A549 treated with ZK216348 at 1 μM for 4 hours (cell line): ENCODE measurements around the gene EHD4. TPM values are rescaled to one million over a fixed set of nuclear protein-coding genes. Genes with fewer than 3 reads are reported as not detected.

ENCODE experiments used
- total RNA-seq: library from RNA; stranded (reverse); fragments of 200-300 nt; extraction: Qiagen RNA extraction; gene quantifications from 5 replicates; pipeline ENCODE4 v1.2.3, GENCODE V29; 2022; ENCODE audit warnings: low read depth

Gene EHD4
- 9.4 to 12.9 TPM (median 11.9 TPM) in 5 replicates for total RNA-seq

GRCh38 chr15:41972253-41973242 is at the start of gene EHD4:
Gene EHD4, minus strand, starts transcription at chr15:41972557. Its CDS starts 63 bp downstream, at chr15:41972494.

DNA sequence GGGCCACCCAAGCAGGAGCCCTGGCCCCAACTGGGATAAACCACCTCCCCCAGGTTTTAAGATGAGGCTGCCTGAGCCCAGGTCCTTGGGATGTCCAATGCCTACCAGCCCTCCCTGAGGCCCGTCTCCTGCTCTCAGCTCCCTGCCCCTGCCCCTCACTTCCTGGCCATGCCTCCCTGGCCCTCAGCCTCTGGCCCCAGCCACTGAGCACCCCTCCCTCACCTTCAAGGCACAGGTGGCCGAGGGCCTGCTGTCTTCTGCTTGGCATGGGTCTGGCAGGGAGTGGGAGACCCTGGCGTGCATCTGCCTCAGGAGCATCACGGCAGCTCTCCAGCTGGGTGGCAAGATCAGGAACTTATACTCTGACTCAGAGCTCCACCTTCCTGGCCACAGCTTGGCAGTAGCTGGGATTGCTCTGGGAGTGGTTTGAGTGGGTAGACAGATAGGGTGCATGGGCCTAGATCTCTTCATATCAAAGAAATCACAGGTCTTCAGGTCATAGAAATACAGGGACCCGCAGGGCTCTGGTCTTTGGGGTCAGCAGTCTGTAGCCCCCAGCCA is 48.4 kb upstream of the EHD4 start, which contains the start of gene PLA2G4E:
Gene PLA2G4E, minus strand, starts transcription at position 330 of the 561 bp plus-strand sequence. Its CDS starts 12 bp downstream, at position 318.

GRCh38 chr15:41893422-41894250 is 78.7 kb downstream of the EHD4 start, which contains the start of gene SPTBN5:
Gene SPTBN5, minus strand, starts transcription at chr15:41894053. Its CDS starts 556 bp downstream, at chr15:41893497.

Other genes with a start within 250 kb of the EHD4 start
- 2.9 to 5.3 TPM (median 4.3 TPM) in 5 replicates for gene MAPKBP1, start 198.1 kb downstream of the EHD4 start, total RNA-seq
- 1.8 to 5.4 TPM (median 3.5 TPM) in 5 replicates for gene JMJD7, start 144.5 kb downstream of the EHD4 start, total RNA-seq
- gene PLA2G4B, start 133.7 kb downstream of the EHD4 start, total RNA-seq: 0.51 to 3.3 TPM (median 2.2 TPM) in 5 replicates
- gene SPTBN5, start 78.5 kb downstream of the EHD4 start, total RNA-seq: 0.08 to 0.37 TPM (median 0.32 TPM) in 5 replicates
- not detected in 5 replicates for gene PLA2G4E, start 48.5 kb upstream of the EHD4 start, total RNA-seq
- gene PLA2G4D, start 122.0 kb upstream of the EHD4 start, total RNA-seq: not detected in 5 replicates
- gene PLA2G4F, start 184.1 kb upstream of the EHD4 start, total RNA-seq: not detected in 5 replicates
- gene VPS39, start 235.7 kb upstream of the EHD4 start, total RNA-seq: 14.1 to 17.9 TPM (median 16.7 TPM) in 5 replicates